Astrocyte of the hippocampus (primary cell): ENCODE measurements around the gene CDH20.

Source experiments
- DNase-seq: peaks from one replicate; pipeline ENCODE4 v3.0.0; 2011; ENCODE audit warnings: low read depth, low spot score

Gene CDH20

DNA sequence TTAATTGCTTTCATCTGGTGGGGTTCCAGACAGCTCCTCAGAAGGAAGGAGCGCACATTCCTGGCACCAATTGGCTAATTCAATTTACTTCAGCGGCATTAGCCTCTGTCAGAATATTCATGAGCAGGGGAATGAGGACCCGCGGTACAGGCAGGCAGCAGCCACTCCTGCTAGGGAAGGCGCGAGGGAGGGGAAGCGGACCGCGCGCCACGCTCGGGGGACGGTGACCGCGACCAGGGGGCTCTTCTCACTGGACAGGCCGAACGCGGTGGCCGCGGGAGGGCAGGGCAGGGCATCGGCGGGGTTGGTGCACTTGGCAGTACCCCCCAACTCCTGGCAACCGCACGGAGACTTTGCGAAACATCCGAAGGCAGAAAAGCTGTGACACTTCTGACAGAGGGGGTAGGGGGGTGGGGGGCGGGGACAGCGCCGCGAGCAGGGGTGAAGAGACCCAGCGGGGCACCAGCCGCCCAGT is at the start of gene CDH20:
Gene CDH20, plus strand, starts transcription at position 160 of the 475 bp plus-strand sequence.
- peak; percentile 41 for DNase-seq

DNA sequence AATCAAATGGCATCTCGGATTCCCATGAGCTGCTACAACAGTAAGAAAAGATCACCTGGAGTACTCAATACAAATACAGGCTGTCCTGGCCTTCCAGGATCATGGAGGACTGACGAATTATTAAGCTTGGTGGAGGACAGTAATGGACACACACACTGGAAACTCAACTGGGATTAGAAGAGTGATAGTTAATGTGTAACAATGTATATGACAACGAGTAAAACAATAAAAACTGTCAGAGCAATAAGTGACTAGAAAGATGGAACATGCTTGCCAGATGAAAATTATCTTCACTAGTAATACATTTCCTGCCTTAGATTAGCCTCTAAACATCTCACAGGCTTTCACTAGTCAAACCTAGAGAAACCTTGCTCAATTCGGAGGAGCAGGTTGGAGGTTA is 49.2 kb upstream of the CDH20 start:
- no peak for DNase-seq

DNA sequence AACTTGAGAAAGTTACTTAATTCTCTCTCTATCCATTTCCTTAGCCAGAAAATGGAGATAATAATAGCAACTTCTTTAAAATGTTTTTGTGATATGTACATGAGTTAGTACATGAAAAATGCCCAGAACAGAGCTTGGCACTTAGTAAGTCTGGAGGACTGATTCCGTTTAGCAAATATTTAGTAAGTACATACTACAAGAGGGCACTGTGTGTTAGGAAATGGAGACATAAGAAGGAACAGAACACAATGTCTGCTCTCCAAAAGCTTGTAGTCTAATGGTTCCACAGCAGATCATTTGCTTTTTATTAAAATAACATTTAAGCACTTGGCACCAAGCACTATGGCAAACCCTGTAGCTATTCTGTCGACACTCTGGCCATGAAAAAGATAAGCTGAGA is 47.5 kb upstream of the CDH20 start:
- DNase-seq = no peak

DNA sequence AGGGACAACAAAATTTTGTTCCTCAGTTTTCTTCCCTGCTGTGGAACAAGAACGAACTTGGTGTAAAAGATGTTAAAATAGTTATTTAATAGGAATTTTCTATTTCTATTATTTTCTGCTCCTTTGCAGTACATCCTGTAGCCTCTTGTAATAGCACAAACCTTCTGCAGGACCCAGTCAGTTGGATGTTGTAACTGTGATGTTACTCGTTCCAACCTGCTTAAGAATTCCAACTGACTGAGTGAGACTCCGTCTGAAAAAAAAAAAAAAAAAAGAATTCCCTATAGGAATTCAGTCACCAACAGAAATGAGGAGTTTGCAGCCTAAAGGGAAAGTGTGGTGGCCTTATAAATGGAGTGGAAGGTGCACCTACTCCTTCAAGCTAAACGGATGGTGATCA is 46.4 kb upstream of the CDH20 start:
- no peak for DNase-seq

DNA sequence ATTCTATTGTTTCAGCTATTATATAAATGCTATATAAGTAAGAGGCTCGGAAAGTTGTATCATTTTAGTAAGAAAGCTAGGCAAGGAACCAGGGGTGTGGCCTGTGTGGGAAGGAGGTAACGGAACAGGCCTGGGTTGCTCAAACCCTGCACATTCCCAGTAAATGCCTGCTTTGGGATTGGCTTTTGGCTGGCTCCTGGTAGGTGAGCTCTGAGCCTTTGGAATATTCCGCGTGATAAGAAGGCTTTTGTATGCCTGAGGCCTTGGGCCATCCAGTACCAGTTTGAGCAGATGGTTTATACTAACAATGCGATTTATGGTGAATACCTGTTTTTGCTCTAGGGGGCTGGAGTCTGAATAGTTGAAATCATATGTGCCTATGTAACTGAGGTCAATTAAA is 42.6 kb upstream of the CDH20 start:
- no peak for DNase-seq

DNA sequence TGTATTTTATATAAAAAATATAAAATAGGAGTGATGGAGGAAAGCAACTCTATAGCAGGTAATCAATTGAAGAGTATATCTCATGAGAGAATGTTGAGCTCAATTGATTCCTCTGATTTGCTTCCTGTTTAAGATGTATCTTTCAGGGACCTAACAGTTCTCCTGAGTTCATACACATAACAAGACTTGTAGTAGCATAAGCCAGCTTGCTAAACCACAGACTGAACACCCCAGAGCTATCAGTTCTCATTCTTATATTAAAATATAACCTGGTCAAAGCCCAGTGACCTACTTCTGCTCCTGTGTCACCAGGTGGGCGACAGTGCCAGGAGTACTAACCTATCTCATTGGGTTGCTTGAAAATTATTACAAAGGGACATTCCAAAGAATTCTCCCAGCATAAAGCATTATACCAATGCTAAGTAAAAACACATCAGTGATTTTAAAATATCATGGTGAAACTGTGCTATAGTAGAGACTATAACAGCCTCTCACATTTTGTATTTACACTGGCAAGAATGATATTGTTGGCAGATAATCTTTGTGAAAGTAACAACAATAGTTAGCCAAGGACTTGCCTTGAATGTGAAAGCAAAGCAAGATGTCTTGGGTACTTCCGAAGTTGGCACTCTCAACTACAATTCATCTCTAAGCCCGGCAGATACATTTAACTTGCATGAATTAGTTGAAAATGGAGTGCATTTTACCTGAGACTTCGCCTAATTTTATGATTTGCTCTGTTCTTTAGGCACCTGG is 40.8 kb upstream of the CDH20 start:
- DNase-seq = no peak

DNA sequence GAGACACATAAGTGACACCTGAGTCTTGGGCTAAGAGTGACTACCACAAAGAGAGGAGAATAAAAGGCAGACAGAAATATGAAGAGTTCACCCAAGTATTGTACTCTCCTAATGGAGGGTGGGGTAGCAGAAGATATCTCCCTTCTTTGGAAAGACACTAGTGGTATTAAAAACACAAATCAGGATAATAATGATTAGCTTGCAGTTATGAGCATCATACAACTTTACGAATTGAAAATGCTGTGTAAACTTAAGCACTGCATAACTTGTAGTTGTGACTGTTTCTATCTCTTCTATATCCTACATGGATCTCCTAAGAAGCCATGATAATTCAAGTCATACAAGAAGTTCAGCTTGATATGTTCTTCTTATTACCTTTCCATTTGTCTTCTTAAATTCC is 38.1 kb upstream of the CDH20 start:
- no peak for DNase-seq

DNA sequence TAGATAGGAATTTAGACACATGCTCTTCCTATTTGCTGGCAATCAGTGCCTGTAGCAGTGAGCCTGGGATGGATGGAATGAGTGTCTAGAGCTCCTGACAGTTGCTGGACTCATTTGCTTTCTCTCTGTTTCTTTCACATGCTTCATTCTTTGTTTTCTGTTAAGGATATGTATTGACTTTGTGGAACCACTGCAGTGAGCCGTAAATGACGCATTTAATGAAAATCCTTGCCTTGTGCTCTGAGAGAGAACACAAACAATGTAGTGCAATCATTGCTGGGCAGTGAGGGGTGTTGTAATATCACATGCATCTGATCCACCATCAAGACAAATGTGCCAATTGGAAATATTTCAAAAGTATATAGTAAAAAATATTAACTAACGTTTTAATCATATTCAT is 25.2 kb upstream of the CDH20 start:
- peak; percentile 20 for DNase-seq

DNA sequence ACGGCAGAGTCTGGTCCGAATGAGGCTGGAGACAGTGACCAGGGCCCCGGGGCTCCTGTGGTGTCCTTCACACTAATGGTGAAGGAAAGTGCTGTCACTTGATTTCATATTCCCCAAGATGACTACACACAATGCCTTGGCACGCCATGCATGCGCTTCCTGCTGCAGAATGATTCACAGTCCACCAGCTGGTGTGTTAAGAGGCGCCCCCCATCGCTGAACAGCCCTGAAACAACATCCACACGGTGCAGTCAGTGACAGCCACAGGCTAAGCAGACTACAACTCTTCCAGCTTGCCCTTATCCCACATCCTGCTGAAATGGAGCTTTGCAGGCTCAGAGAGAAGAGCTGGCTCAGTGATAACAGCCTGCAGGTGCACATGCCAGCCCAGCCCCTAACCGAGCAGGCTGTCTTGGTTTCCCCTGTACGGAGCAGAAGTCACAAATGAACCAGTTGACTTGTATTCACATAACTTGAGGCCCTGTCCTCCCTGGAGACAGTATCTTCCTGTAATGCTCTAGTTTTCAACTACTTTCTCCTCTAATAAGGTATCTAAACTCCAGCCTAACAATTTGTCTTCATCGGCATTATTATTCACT is 24.3 kb upstream of the CDH20 start:
- peak; percentile 11 for DNase-seq

DNA sequence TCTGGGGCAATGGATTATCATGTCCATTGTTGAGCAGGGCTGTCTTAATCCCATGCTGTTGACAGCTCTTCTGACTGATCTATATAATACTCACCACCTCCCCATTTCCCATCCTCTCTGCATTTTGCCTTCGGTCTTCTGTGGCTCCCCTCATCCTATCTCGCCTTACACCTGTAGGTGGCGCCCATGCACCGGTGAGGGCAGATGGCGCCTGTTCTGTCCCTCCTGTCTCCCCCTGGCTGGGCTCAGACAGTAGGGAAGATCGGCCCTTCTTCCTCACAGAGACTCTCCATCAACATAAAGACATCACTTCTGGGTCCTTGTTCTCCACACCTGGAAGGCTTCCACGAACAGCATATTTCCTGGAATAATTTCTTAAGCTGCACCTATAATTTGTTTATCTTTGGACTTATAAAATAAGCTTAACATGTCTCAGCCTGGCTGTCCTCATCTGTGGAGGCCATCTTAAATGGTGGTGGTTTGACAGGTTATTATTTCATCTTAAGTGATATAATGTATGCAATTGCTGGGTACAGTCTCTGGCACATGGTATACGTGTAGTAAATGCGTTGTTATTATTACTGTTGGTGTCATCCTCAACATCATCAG is 10.9 kb upstream of the CDH20 start:
- DNase-seq = peak; percentile 73

DNA sequence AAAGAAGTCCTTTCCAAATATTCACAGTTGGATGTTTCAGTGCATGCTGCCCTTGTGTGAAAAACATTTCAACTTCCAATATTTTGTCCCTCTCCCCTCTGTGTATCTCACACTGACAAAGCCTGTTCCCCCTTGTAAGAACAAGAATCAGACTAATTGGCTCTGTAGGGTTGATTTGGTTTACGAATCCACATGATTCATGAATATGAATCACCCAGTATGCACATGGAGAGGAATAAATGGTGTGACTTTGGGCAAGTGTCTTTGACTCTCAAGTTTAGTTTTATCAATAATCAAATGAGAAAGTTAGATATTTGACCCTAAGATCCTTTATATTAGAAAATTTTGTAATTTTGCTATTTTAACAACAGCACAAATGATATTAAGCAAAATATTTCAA is 9.3 kb upstream of the CDH20 start:
- no peak for DNase-seq

DNA sequence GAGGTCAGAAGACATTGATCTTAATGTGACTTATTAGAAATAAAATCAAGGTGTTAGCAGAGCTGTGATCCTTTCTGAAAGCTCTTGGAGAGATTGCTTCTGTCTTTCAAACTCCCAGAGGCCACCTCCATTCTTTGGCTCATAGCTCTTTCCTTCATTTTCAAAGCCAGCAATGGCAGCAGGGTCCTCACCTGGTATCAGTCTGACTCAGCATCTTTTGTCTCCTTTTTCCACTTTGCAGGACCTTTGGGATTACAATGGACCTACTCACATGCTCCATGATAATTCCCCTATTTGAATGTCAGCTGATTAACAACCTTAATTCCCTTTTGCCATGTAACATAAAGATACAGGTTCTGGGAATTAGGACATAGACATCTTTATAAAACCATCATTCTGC is 6.8 kb upstream of the CDH20 start:
- no peak for DNase-seq

DNA sequence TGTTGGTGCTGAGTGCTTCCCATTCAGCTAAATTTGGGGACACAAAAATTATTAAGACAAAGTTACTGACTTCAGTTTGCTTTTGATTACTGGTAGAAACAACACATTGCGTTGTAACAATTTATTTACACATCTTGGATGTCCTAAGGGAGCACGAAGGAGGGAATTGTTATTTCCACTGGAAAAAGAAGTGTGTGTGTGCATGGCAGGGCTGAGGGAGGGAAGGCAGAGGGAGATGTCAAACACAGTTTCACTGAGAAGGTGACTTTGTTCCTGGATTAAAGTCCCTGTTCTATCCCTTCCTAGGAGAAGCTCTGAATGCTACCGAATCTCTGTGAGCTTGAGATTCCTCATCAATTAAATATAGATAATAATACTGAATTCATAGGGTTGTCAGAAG is 3.8 kb upstream of the CDH20 start:
- no peak for DNase-seq

DNA sequence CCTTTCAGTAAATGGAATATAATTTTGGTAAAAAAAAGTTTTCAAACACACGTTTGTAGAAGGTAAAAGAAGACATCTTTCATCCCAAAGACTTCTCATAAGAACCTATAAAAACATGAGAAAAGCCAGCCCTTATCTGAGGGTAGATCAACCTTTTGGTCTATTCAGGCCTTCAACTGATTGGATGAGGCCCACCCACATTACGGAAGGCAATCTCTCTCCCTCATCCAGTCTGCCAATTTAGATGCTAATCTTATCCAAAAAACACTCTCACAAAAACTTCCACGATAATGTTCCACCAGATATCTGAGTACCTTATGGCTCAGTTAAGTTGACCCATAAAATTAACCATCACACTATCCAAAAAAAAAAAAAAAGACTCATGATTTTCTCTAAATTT is 2.2 kb upstream of the CDH20 start:
- no peak for DNase-seq

DNA sequence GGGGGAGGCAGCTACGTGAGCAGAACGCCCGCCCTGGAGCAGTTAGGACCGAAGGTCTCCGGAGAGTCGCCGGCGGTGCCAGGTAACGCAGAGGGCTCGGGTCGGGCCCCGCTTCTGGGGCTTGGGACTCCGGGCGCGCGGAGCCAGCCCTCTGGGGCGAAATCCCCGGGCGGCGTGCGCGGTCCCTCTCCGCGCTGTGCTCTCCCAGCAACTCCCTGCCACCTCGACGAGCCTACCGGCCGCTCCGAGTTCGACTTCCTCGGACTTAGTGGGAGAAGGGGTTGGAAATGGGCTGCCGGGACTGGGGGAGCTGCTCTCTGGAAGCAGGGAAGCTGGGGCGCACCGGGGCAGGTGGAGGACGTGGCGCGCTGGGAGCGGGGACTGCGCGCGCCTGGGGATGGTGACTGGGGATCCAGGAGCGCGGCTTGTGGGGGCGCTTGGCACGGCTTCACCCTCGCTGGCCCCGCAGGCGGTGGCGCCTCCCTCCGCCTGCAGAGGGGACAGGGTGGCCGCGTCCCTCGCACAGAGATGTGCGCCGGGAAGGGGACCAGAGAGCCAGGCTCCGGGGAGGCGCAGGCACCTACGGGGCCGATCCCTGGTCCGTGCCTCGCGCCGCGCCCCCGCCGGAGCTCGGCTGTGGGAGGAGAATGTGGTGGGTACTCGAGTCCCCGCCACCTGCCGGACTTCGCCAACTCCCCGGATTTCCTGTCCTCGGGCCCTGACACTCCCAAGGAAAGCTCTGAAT is 688 bp downstream of the CDH20 start:
- DNase-seq = peak; percentile 58

DNA sequence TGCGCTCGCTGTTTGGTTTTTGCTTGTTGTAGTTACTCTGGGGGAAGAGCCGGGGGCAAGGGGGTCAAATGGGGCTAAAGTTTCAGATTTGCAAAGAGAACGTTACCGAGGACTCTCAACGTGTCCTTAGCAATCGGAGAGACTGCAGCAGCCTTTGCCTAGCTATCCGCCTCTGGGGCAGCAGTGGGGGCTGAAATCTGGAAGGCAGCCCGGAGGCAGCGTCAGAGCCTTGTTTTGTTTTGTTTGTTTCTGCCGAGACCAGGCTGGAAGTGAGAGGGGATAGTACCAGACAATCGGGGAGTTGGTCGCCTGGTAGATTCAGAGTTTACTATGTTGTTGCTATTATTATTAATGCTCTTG is 1.2 kb downstream of the CDH20 start:
- DNase-seq = peak; percentile 41

DNA sequence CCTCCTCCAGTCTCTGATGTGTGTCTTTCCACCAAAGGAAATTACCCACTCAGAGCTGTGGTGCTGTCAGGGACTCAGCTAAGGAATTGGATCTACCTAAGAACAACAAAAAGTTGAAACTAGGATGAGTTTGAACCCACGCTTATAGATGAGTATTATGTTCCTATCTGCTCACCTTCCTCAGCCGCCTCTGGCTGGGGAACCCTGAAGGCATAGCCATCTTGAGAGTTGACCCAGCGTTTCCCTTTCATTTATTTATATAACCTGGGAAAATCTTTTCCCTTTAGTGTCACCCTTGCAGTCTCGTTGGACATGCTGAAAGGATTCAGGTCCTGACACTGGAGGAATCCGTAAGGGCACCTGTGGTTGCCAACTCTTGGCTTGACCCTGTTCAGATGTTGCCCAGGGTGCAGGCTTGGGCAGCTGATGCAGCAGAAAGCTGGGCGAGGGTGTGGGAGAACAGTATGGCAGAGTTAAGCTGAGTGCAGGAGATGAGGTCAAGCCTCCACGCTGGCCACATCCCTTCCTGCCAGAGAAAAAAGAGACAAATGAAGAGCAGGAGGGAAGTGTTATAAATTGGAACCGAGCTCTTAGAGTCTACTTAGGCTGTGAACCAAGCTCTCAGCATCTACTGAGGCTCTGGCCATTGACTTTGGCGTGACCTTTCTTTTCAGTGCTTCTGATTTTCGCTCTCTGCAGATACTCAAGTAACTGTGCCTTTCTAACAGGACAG is 1.9 kb downstream of the CDH20 start:
- no peak for DNase-seq

DNA sequence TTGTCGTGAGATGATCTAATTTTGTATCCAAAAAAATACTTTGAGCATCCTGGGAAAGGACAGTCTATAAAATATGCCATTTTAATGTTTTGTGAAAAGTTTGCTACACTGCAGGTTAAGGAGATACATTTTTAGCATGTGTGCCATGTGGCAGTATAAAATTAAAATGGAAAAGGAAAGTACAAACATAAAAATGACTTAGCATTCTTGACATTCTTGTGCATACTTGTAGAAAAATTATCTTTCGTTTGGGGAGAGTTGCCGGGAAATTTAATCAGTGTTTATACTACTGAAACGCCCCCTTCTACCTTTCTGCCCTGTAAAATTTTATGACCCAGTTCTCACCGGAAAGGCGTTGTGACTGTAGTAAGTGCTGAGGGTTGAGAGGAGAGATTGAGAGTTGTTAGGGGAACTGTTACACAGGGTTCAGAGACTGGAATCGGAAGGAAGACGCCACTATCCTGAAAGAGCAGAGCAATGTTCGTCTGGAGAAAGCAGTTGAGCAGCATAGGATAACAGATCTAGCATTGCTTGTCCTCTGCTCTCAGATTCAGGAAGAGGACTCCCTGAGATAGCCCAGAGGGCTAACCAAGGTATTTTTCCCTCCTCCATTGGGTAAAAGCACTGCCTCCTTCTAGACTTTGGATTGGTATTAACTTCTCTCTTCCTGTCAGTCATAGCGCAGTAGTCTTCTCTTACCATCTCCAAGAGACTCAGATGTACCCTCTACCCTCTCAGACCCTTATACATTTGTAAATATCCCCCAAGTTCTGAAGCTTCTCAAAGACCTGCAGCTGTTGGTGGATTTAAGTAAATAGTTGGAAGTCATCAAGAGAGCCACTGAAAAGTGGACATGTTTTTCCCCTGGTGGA is 2.7 kb downstream of the CDH20 start:
- DNase-seq = peak; percentile 26

DNA sequence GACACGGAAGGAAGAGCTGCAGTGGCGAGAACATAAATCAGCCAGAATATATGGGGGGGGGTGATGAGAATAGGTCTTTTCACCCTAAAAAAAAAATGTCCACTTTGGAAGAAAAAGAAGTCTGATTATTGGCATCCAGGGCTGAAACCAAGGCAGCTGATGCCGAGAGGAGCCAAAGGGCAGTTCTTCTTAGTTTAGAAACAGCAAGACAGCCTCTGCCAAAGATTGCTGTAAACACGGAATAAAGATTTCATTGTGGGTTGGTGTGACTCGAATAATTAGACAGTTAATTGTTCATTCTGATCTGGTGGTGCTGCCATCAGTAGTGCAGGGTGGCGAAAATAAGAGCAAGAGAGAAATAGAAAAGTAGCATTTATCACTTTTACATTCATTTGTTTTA is 3.5 kb downstream of the CDH20 start:
- DNase-seq = no peak

DNA sequence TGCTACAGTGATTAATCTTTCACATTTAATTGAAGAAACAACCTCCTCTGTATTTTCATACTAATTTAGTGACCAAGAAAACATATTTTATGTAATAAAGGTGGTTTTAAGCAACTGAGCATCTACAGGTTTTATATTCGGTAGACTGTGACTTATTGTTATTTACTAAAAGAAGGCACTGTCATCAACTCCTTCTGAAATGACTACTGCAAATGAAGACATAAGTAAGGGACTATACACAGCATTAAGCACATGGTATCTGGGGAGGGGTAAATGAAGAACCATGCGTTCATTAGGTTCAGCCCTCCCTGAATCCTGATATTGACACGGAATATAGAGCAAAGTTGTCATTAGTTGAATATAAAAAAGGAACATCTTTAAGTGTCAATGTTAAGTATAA is 4.3 kb downstream of the CDH20 start:
- no peak for DNase-seq

DNA sequence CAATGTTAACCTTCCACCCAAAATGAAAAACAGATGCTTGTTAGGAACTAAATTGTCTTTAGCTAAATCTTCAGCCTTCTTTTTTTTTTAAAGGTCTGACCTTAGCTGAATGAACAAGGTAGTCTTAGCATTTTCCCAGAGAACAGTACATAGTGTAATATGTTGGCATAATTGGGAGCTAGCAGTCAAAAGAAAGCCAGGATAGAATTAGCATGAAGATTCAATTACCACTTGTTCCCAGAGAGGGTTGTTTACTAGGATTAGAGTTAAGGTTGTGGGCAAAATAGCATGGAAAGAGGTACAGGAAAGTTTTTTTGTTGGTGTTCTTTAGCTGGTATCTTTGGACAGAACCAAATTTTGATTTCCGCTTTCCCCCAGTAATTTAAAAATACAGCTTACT is 6.9 kb downstream of the CDH20 start:
- DNase-seq = no peak
